BJ (cell line): ENCODE measurements around the gene MATN4. TPM values are rescaled to one million over a fixed set of nuclear protein-coding genes. Genes with fewer than 3 reads are reported as not detected.
"Not testable (repeated sequence)": the region's sequence is repeated elsewhere in the genome, so short reads cannot be mapped to it uniquely, and the experiment has no call there.

Source experiments
- CTCF ChIA-PET: fragments of 350-600 bp; formaldehyde crosslinking; extraction: SDS; loops from one replicate; lab custom pipeline; 2021; ENCODE audit warnings: antibody characterized with exemption, inconsistent platforms; lab: Yijun Ruan, JAX
- POLR2A ChIA-PET: fragments of 300-600 bp; sonication (Branson Sonifier 250); formaldehyde crosslinking; extraction: SDS; loops from one replicate; lab custom pipeline; 2021; ENCODE audit warnings: antibody characterized with exemption; lab: Charles Lee
- DNase-seq: peaks from one replicate; pipeline ENCODE4 v3.0.0-alpha.2; 2011; ENCODE audit warnings: low read depth
- H3K27me3 ChIP-seq: 2 replicates; pipeline ENCODE4 v1.6.0; 2011; ENCODE audit warnings: low read length; ENCODE audit not compliant: control insufficient read depth, insufficient read depth
- H3K36me3 ChIP-seq: 2 replicates; pipeline ENCODE4 v1.5.1; 2011; ENCODE audit warnings: low read length; ENCODE audit not compliant: control insufficient read depth, insufficient read depth
- H3K4me3 ChIP-seq: 2 replicates; pipeline ENCODE4 v1.5.1; 2011; ENCODE audit warnings: low read depth, mild to moderate bottlenecking, control low read depth, low read length
- polyA plus RNA-seq: library from polyadenylated mRNA; depleted of rRNA; stranded (reverse); fragments of >200 nt; gene quantifications from 2 replicates; pipeline ENCODE4 v1.2.3, GENCODE V29; 2011
- TF ChIP-seq, protein P1 (sequence below): IDR thresholded peaks from 2 replicates; pipeline ENCODE4 v1.5.1; 2011; ENCODE audit warnings: low read depth, mild to moderate bottlenecking, control low read depth, inconsistent platforms, low read length, moderate library complexity; ENCODE audit not compliant: insufficient read depth

MATN4 gene
- polyA plus RNA-seq, 1 experiment = 0.06 TPM

GRCh38 chr20:45352729-45353128, 44.6 kb upstream of the MATN4 start:
- H3K36me3 ChIP-seq = no peaks in the 10 kb centered on the region
- no peak for DNase-seq
- no peaks in the 10 kb centered on the region for H3K27me3 ChIP-seq
- ChIA-PET POLR2A (no interaction called here), CTCF (interaction anchor here (0.9 to 2.6 kb wide), 2 partner anchors 10 to 84 kb away, joined by 7 to 13 read pairs; partner anchors contain the start of gene SYS1)
- H3K4me3 ChIP-seq = no peak overlapping the region
- TF ChIP-seq, protein P1, sequence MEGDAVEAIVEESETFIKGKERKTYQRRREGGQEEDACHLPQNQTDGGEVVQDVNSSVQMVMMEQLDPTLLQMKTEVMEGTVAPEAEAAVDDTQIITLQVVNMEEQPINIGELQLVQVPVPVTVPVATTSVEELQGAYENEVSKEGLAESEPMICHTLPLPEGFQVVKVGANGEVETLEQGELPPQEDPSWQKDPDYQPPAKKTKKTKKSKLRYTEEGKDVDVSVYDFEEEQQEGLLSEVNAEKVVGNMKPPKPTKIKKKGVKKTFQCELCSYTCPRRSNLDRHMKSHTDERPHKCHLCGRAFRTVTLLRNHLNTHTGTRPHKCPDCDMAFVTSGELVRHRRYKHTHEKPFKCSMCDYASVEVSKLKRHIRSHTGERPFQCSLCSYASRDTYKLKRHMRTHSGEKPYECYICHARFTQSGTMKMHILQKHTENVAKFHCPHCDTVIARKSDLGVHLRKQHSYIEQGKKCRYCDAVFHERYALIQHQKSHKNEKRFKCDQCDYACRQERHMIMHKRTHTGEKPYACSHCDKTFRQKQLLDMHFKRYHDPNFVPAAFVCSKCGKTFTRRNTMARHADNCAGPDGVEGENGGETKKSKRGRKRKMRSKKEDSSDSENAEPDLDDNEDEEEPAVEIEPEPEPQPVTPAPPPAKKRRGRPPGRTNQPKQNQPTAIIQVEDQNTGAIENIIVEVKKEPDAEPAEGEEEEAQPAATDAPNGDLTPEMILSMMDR = no peak

DNA sequence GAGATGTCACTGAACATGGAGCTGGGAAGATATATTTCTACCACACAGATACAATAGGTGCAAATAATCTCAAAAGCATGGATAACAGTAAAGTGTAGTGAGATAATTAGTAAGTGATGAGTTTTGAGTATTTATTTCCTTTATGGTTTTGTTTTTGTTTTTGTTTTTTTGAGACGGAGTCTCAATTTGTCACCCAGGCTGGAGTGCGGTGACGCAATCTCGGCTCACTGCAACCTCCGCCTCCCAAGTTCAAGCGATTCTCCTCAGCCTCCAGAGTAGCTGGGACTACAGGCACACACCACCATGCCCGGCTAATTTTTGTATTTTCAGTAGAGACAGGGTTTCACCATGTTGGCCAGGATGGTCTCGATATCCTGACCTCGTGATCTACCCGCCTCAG, 42.7 kb upstream of the MATN4 start:
- CTCF ChIA-PET = interaction anchor here (1.1 to 2.6 kb wide), 2 partner anchors 12 to 57 kb away, joined by 3 to 13 read pairs; partner anchors contain the start of gene SYS1
- H3K4me3 ChIP-seq, H3K36me3 ChIP-seq, H3K27me3 ChIP-seq, DNase-seq, POLR2A ChIA-PET: not testable (repeated sequence)

DNA sequence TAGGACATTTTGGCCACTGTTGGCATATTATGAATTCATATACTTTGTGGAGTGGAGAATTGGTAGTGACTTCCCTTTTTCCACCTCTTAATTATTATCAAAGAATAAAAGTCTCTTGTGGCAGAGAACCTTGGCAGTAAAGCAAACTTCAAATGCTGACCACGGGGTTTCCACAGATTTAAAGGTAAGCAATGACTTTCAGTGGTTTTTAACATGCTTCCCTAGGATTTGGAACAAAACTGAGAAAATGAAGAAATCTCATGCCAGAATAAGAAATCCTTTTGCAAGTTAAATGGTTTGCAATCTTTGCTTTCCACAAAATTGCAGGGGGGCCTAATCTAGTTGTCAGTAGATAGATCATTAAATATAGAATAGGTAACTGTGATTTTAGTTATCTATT, 42.1 kb upstream of the MATN4 start:
- no peak for DNase-seq
- Histone ChIP-seq H3K36me3 (peaks cover 3% of the 10 kb centered on the region; the same call in 1 of the 2 replicates), H3K4me3 (no peak overlapping the region), H3K27me3 (no peaks in the 10 kb centered on the region)
- POLR2A ChIA-PET = no interaction called here
- CTCF ChIA-PET = no interaction called here
- TF ChIP-seq, protein P1 = no peak

DNA sequence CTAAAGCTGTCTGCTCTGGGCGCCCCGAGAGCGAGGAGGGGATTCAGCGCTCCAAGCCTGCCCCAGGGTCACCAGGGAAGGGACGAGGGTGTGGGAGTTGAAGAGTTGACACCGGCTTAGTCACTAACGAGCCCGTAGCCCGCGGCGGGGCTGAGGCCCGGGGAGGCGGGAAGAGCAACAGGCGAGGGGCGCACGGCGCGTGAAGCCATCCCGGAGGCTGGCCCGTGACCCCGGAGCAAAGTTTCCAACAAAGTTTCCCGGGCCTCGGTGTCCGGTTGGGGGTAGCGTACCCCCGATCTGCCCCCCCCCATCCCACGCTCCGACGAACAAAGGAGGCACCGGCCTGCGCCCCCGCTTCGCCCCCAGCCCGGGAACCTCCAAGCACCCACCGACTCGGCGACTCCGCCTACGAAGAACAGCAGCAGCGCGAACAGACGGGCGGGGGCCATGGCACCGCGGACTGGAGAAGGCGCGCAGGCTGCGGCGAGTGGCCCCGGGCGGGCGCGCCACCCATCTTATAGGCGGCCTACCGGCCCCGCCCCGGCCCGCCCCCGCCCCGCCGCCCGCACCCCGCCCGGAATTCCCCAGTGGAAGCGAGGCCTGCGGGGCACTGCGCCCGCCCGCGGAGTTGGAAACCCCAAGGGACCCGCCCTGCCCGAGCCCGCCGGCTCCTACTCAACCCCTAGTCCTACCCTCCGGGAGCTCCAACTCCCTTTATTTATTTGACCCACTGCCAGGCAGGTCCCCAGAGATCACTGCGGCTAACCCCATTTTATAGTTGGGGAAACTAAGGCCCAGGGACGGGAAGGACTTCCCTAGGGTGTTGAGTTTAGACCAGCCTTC, 40.1 kb upstream of the MATN4 start, which contains the start of gene SDC4:
SDC4 (minus strand) TSS at position 489 of the 843 bp plus-strand sequence; CDS start at position 449, 40 bp downstream.
- peaks cover 3% of the 10 kb centered on the region; the same call in 1 of the 2 replicates for H3K36me3 ChIP-seq
- ChIA-PET CTCF (interaction anchor here (1.2 to 2.7 kb wide), 4 partner anchors 15 to 28 kb away, joined by 4 to 12 read pairs (median 6); partner anchors contain the start of gene SYS1), POLR2A (interaction anchor here (0.6 to 2.5 kb wide), 5 partner anchors 11 to 621 kb away, joined by 3 to 8 read pairs (median 5); no protein-coding TSS in a partner anchor)
- no peak for DNase-seq
- peak within 1 kb of the TSS; percentile 62 for H3K4me3 ChIP-seq
- TF ChIP-seq, protein P1 = no peak
- no peaks in the 10 kb centered on the region for H3K27me3 ChIP-seq

DNA sequence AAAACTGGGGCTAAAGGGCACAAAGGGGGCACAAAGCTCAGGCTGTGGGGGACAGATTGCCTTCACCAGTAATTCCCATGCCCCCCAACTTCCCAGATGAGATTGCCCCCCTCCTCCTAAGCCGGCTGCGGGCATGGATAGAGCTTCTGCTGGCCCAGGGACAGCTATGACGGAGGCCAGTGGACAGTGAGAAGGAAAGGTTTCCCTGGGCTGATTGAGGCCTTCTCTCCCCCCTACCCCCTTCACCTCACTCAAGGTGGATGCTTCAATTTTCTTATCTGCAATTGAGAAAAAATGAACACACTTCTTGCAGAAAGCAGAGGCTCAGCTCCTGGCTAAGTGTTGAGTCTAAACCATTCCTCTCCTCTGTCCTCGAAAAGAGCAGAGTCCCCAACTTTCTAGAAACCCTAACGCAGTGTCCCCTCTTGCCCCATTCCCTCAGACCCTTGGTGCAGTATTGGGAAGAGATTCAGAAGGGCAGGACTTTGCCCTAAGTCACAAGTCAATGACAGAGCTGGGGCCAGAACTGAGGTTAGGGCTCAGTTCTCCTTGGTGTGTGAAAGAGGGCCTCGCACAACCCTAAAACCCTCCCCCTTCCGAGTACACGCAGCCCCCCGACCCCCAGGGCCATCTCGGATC, 39.3 kb upstream of the MATN4 start:
- no peak for DNase-seq
- H3K36me3 ChIP-seq = peaks cover 3% of the 10 kb centered on the region; the same call in 1 of the 2 replicates
- H3K4me3 ChIP-seq = peak overlapping the region; percentile 62
- ChIA-PET CTCF (interaction anchor here (0.8 to 2.7 kb wide), 6 partner anchors 15 to 276 kb away, joined by 3 to 12 read pairs (median 4); partner anchors contain the start of gene SYS1), POLR2A (interaction anchor here (0.6 to 2.5 kb wide), 2 partner anchors 10 to 432 kb away, joined by 3 to 8 read pairs; no protein-coding TSS in a partner anchor)
- H3K27me3 ChIP-seq = no peaks in the 10 kb centered on the region
- TF ChIP-seq, protein P1 = no peak
